Neural progenitor cell (in vitro differentiated cells): Measurements from ENCODE around the gene RNF213.

ENCODE experiments used
- CTCF ChIP-seq: fragments of 200-600 bp; sonication (generic); IDR thresholded peaks from 2 replicates; pipeline ENCODE4 v1.5.1; 2017; ENCODE audit warnings: antibody characterized with exemption, mild to moderate bottlenecking
- EZH2 ChIP-seq: fragments of 200-600 bp; sonication (generic); IDR thresholded peaks from 2 replicates; pipeline ENCODE4 v1.6.1; 2017; ENCODE audit warnings: antibody characterized with exemption, mild to moderate bottlenecking, moderate library complexity
- EZH2phosphoT487 ChIP-seq: fragments of 200-600 bp; sonication (generic); IDR thresholded peaks from 2 replicates; pipeline ENCODE4 v1.6.1; 2017; ENCODE audit warnings: antibody characterized with exemption

GRCh38 chr17:80414803-80415625 lies 154.4 kb downstream of the RNF213 start, which contains the start of gene ENDOV:
- TF ChIP-seq CTCF (no peak), EZH2phosphoT487 (no peak), EZH2 (no peak)
